GM19351 (cell line): ENCODE results near the gene KMT5C.

Experiments used
- ATAC-seq: cut with Tn5 transposase; IDR thresholded peaks from one replicate; pipeline ENCODE4 v1.9.1; 2021; ENCODE audit warnings: mild to moderate bottlenecking, moderate library complexity; ENCODE audit not compliant: unreplicated experiment

KMT5C gene

GRCh38 chr19:55383279-55384130 lies 43.8 kb downstream of the KMT5C start:
- peak; percentile 31 for ATAC-seq

- ATAC-seq = peak; percentile 17
These were observed 44.6 kb downstream of the KMT5C start, which contains the start of gene TMEM238 for GRCh38 chr19:55384131-55384919. TSS of gene TMEM238 (minus strand) at chr19:55384292. CDS start at chr19:55384259, 33 bp downstream.

GRCh38 chr19:55384920-55385723 lies 45.4 kb downstream of the KMT5C start:
- ATAC-seq = peak; percentile 41

GRCh38 chr19:55385724-55386492 lies 46.2 kb downstream of the KMT5C start, which contains the start of gene RPL28:
TSS of gene RPL28 (plus strand) at chr19:55385932. CDS start at chr19:55386358, 426 bp downstream.
- ATAC-seq = peak; percentile 63

- ATAC-seq = no peak
These were observed 46.9 kb downstream of the KMT5C start for GRCh38 chr19:55386493-55386971.

- ATAC-seq = no peak
These were observed 48.2 kb downstream of the KMT5C start for GRCh38 chr19:55387736-55388497.

GRCh38 chr19:55389386-55390317 lies 50.0 kb downstream of the KMT5C start:
- ATAC-seq = no peak

- no peak for ATAC-seq
These were observed 50.8 kb downstream of the KMT5C start for GRCh38 chr19:55390461-55390880.

- ATAC-seq = no peak
These were observed 51.6 kb downstream of the KMT5C start for GRCh38 chr19:55391191-55391670.

- ATAC-seq = no peak
These were observed 52.3 kb downstream of the KMT5C start for GRCh38 chr19:55391702-55392615.

GRCh38 chr19:55392820-55393761 lies 53.4 kb downstream of the KMT5C start:
- no peak for ATAC-seq
